H9 (cell line): ENCODE measurements around the gene GREB1L. TPM values are rescaled to one million over a fixed set of nuclear protein-coding genes. Genes with fewer than 3 reads are reported as not detected.

Source experiments
- DNase-seq: peaks from one replicate; pipeline ENCODE4 v3.0.0-alpha.2; 2017
- H2AFZ ChIP-seq: one replicate; pipeline ENCODE4 v1.6.1; 2013; ENCODE audit warnings: mild to moderate bottlenecking, low read length, control low read depth, moderate library complexity
- H2AK5ac ChIP-seq: 2 replicates; pipeline ENCODE4 v1.6.1; 2013; ENCODE audit warnings: low read length, control low read depth, mixed read lengths; ENCODE audit not compliant: insufficient read length
- H2BK120ac ChIP-seq: one replicate; pipeline ENCODE4 v1.6.1; 2013; ENCODE audit warnings: low read depth, mild to moderate bottlenecking, low read length, control low read depth, inconsistent platforms; ENCODE audit not compliant: poor library complexity, severe bottlenecking
- H2BK12ac ChIP-seq: 2 replicates; pipeline ENCODE4 v1.6.1; 2013; ENCODE audit warnings: low read length, control low read depth, mixed read lengths, low read depth; ENCODE audit not compliant: insufficient read length
- H2BK15ac ChIP-seq: 2 replicates; pipeline ENCODE4 v1.6.1; 2013; ENCODE audit warnings: low read depth, low read length, control low read depth
- H2BK20ac ChIP-seq: one replicate; pipeline ENCODE4 v1.6.1; 2013; ENCODE audit warnings: low read depth, mild to moderate bottlenecking, low read length, control low read depth, inconsistent platforms; ENCODE audit not compliant: poor library complexity, severe bottlenecking
- H2BK5ac ChIP-seq: 2 replicates; pipeline ENCODE4 v1.6.1; 2013; ENCODE audit warnings: low read length, control low read depth, mixed read lengths; ENCODE audit not compliant: insufficient read length
- H3K14ac ChIP-seq: 2 replicates; pipeline ENCODE4 v1.6.1; 2013; ENCODE audit warnings: low read length, control low read depth; ENCODE audit not compliant: insufficient read depth
- H3K18ac ChIP-seq: 2 replicates; pipeline ENCODE4 v1.6.1; 2013; ENCODE audit warnings: low read depth, mild to moderate bottlenecking, mixed read lengths, low read length, control low read depth; ENCODE audit not compliant: insufficient read length
- H3K23ac ChIP-seq: 2 replicates; pipeline ENCODE4 v1.6.1; 2013; ENCODE audit warnings: low read length, control low read depth, mixed read lengths, low read depth; ENCODE audit not compliant: insufficient read length
- H3K23me2 ChIP-seq: 2 replicates; pipeline ENCODE4 v1.6.1; 2013; ENCODE audit warnings: low read depth, mild to moderate bottlenecking, mixed read lengths, low read length, control low read depth; ENCODE audit not compliant: insufficient read length, poor library complexity, severe bottlenecking
- H3K27ac ChIP-seq: 2 replicates; pipeline ENCODE4 v1.5.1; 2013; ENCODE audit warnings: low read length, control low read depth, mixed read lengths, low read depth; ENCODE audit not compliant: insufficient read length
- H3K27me3 ChIP-seq: 2 replicates; pipeline ENCODE4 v1.6.1; 2013; ENCODE audit warnings: low read length, control low read depth, inconsistent platforms; ENCODE audit not compliant: insufficient read depth
- H3K4ac ChIP-seq: 2 replicates; pipeline ENCODE4 v1.6.1; 2013; ENCODE audit warnings: low read depth, mild to moderate bottlenecking, control low read depth, inconsistent platforms, low read length, moderate library complexity
- H3K4me1 ChIP-seq: 2 replicates; pipeline ENCODE4 v1.6.1; 2013; ENCODE audit warnings: low read length, control low read depth, inconsistent platforms; ENCODE audit not compliant: insufficient read depth
- H3K4me2 ChIP-seq: 2 replicates; pipeline ENCODE4 v1.6.1; 2013; ENCODE audit warnings: low read length, control low read depth, mixed read lengths; ENCODE audit not compliant: insufficient read length, insufficient read depth
- H3K56ac ChIP-seq: 2 replicates; pipeline ENCODE4 v1.6.1; 2013; ENCODE audit warnings: low read depth, mild to moderate bottlenecking, mixed read lengths, low read length, control low read depth; ENCODE audit not compliant: insufficient read length
- H3K79me1 ChIP-seq: 2 replicates; pipeline ENCODE4 v1.6.1; 2013; ENCODE audit warnings: low read depth, mild to moderate bottlenecking, moderate library complexity, low read length, control low read depth, inconsistent platforms; ENCODE audit not compliant: insufficient read depth, poor library complexity, severe bottlenecking
- H3K79me2 ChIP-seq: 2 replicates; pipeline ENCODE4 v1.6.1; 2013; ENCODE audit warnings: low read length, control low read depth, inconsistent platforms; ENCODE audit not compliant: insufficient read depth
- H3K9ac ChIP-seq: 2 replicates; pipeline ENCODE4 v1.6.1; 2013; ENCODE audit warnings: low read length, control low read depth, mixed read lengths; ENCODE audit not compliant: insufficient read length; ENCODE audit errors: extremely low read depth
- H3K9me3 ChIP-seq: one replicate; pipeline ENCODE4 v1.6.1; 2013; ENCODE audit warnings: low read depth, low read length, inconsistent platforms; ENCODE audit not compliant: control insufficient read depth
- H3T11ph ChIP-seq: one replicate; pipeline ENCODE4 v1.6.1; 2013; ENCODE audit warnings: mild to moderate bottlenecking, low read length, control low read depth, inconsistent platforms
- H4K20me1 ChIP-seq: one replicate; pipeline ENCODE4 v1.6.1; 2013; ENCODE audit not compliant: control insufficient read depth, insufficient read length, insufficient read depth
- H4K5ac ChIP-seq: 2 replicates; pipeline ENCODE4 v1.6.1; 2013; ENCODE audit warnings: low read depth, mild to moderate bottlenecking, mixed read lengths, low read length, control low read depth; ENCODE audit not compliant: insufficient read length
- H4K8ac ChIP-seq: replicated peaks from 2 replicates; pipeline ENCODE4 v1.6.1; 2013; ENCODE audit warnings: low read length, control low read depth, mixed read lengths, low read depth; ENCODE audit not compliant: insufficient read length
- H4K91ac ChIP-seq: 2 replicates; pipeline ENCODE4 v1.6.1; 2013; ENCODE audit warnings: low read depth, mild to moderate bottlenecking, moderate library complexity, mixed read lengths, low read length, control low read depth; ENCODE audit not compliant: insufficient read length
- H3K27ac Mint-ChIP-seq, 3 experiments: 2 replicates in 2 of 3; 3 replicates in 1 of 3; pipeline ENCODE4 v1.8.0; 2020 to 2021; ENCODE audit warnings: mixed read lengths in 3 of 3, mild to moderate bottlenecking in 1 of 3, moderate library complexity in 1 of 3
- H3K27me3 Mint-ChIP-seq: 2 replicates; pipeline ENCODE4 v1.8.0; 2021; ENCODE audit warnings: low read depth, mild to moderate bottlenecking, moderate library complexity, mixed read lengths
- H3K36me3 Mint-ChIP-seq, 3 experiments: 2 replicates in 2 of 3; 3 replicates in 1 of 3; pipeline ENCODE4 v1.8.0; 2020 to 2021; ENCODE audit warnings: low read depth in 3 of 3, mixed read lengths in 3 of 3; ENCODE audit not compliant: insufficient read depth in 1 of 3
- H3K4me1 Mint-ChIP-seq, 2 experiments: 2 replicates each; pipeline ENCODE4 v1.8.0; 2020; ENCODE audit warnings: mixed read lengths in 2 of 2
- H3K4me3 Mint-ChIP-seq, 2 experiments: 2 replicates in 1 of 2; 3 replicates in 1 of 2; pipeline ENCODE4 v1.8.0; 2020 to 2021; ENCODE audit warnings: mild to moderate bottlenecking in 2 of 2, mixed read lengths in 2 of 2, moderate library complexity in 1 of 2
- H3K9me3 Mint-ChIP-seq, 2 experiments: 2 replicates in 1 of 2; 3 replicates in 1 of 2; pipeline ENCODE4 v1.8.0; 2020; ENCODE audit warnings: mild to moderate bottlenecking in 2 of 2, mixed read lengths in 2 of 2, moderate library complexity in 1 of 2
- CTCF ChIP-seq: fragments of 200-600 bp; sonication (generic); conservative IDR thresholded peaks from 3 replicates; pipeline ENCODE4 v1.8.0; 2021; ENCODE audit warnings: antibody characterized with exemption, mild to moderate bottlenecking
- total RNA-seq: library from RNA; stranded (reverse); gene quantifications from 2 replicates; pipeline ENCODE4 v1.2.1, GENCODE V29; 2021

The GREB1L gene
- total RNA-seq, 1 experiment from 2014 or later = 2.7 TPM

GRCh38 chr18:21559195-21559594 is 317.2 kb downstream of the GREB1L start:
- H3K18ac ChIP-seq = no peak overlapping the region
- H2BK15ac ChIP-seq = no peak overlapping the region
- H3K4me1 Mint-ChIP-seq = no peaks in the 10 kb centered on the region
- no peak overlapping the region for H3K4ac ChIP-seq
- H2BK120ac ChIP-seq = no peak overlapping the region
- H3K79me1 ChIP-seq = peaks cover 3% of the 10 kb centered on the region
- DNase-seq = no peak
- H3K9ac ChIP-seq = no peak overlapping the region
- peaks cover 2% of the 10 kb centered on the region; the same call in 1 of the 2 replicates for H3K27me3 ChIP-seq
- H3K23me2 ChIP-seq = no peaks in the 10 kb centered on the region
- H3T11ph ChIP-seq = no peak overlapping the region
- H3K36me3 Mint-ChIP-seq = peaks cover 8 to 58% (median 39%) of the 10 kb centered on the region in 3 experiments; a peak in 6 of 7 replicates
- H3K79me2 ChIP-seq = no peaks in the 10 kb centered on the region
- no peak overlapping the region for H2AK5ac ChIP-seq
- no peak overlapping the region for H2BK12ac ChIP-seq
- H4K8ac ChIP-seq = no peak overlapping the region
- no peak overlapping the region for H3K27ac ChIP-seq
- no peak overlapping the region for H4K5ac ChIP-seq
- no peak overlapping the region for H2AFZ ChIP-seq
- no peaks in the 10 kb centered on the region for H4K20me1 ChIP-seq
- TF ChIP-seq CTCF = no peak
- no peak overlapping the region for H3K4me3 Mint-ChIP-seq
- no peak overlapping the region for H2BK5ac ChIP-seq
- no peak overlapping the region for H2BK20ac ChIP-seq
- H3K9me3 ChIP-seq = no peaks in the 10 kb centered on the region
- no peak overlapping the region for H3K23ac ChIP-seq
- no peak overlapping the region for H3K56ac ChIP-seq
- H3K9me3 Mint-ChIP-seq = no peaks in the 10 kb centered on the region
- no peak overlapping the region for H4K91ac ChIP-seq
- H3K4me2 ChIP-seq = no peak overlapping the region
- no peaks in the 10 kb centered on the region for H3K4me1 ChIP-seq
- H3K27ac Mint-ChIP-seq = no peak overlapping the region
- H3K27me3 Mint-ChIP-seq = no peaks in the 10 kb centered on the region
- no peak overlapping the region for H3K14ac ChIP-seq
